Mesendoderm (in vitro differentiated cells): Measurements from ENCODE around the gene ADAMTS17.

ENCODE experiments used
- DNase-seq: peaks from one replicate; pipeline ENCODE4 v3.0.0; 2013
- H2AK5ac ChIP-seq: 2 replicates; pipeline ENCODE4 v1.6.1; 2013; ENCODE audit warnings: low read length, inconsistent platforms
- H2BK120ac ChIP-seq: 2 replicates; pipeline ENCODE4 v1.6.1; 2013; ENCODE audit warnings: low read depth, mild to moderate bottlenecking, low read length, moderate library complexity, mixed read lengths
- H2BK15ac ChIP-seq: replicated peaks from 2 replicates; pipeline ENCODE4 v1.6.1; 2013; ENCODE audit warnings: low read depth, mild to moderate bottlenecking, moderate library complexity
- H2BK5ac ChIP-seq: 2 replicates; pipeline ENCODE4 v1.6.1; 2013; ENCODE audit warnings: low read length, inconsistent platforms
- H3K18ac ChIP-seq: 2 replicates; pipeline ENCODE4 v1.6.1; 2013; ENCODE audit warnings: mild to moderate bottlenecking, low read length, mixed read lengths
- H3K23ac ChIP-seq: one replicate; pipeline ENCODE4 v1.6.1; 2013; ENCODE audit warnings: low read length
- H3K27ac ChIP-seq: 2 replicates; pipeline ENCODE4 v1.5.1; 2013; ENCODE audit warnings: low read depth, mild to moderate bottlenecking, inconsistent platforms, low read length, moderate library complexity
- H3K27me3 ChIP-seq: 2 replicates; pipeline ENCODE4 v1.6.1; 2013; ENCODE audit warnings: low read length, control low read depth, mild to moderate bottlenecking, inconsistent platforms; ENCODE audit not compliant: insufficient read depth, poor library complexity
- H3K36me3 ChIP-seq: 2 replicates; pipeline ENCODE4 v1.6.1; 2013; ENCODE audit warnings: low read length, inconsistent platforms; ENCODE audit not compliant: control insufficient read depth, insufficient read depth
- H3K4ac ChIP-seq: one replicate; pipeline ENCODE4 v1.6.1; 2013; ENCODE audit warnings: low read depth, mild to moderate bottlenecking, low read length, moderate library complexity
- H3K4me1 ChIP-seq: 2 replicates; pipeline ENCODE4 v1.6.1; 2013; ENCODE audit warnings: low read depth, low read length, inconsistent platforms; ENCODE audit not compliant: control insufficient read depth
- H3K4me2 ChIP-seq: 2 replicates; pipeline ENCODE4 v1.6.1; 2013; ENCODE audit warnings: low read length
- H3K4me3 ChIP-seq: 2 replicates; pipeline ENCODE4 v1.5.1; 2013; ENCODE audit warnings: mild to moderate bottlenecking, low read length
- H3K56ac ChIP-seq: one replicate; pipeline ENCODE4 v1.6.1; 2013; ENCODE audit warnings: low read length
- H3K79me1 ChIP-seq: 2 replicates; pipeline ENCODE4 v1.6.1; 2013; ENCODE audit warnings: low read length, inconsistent platforms
- H3K79me2 ChIP-seq: 2 replicates; pipeline ENCODE4 v1.6.1; 2013; ENCODE audit warnings: mild to moderate bottlenecking, low read length; ENCODE audit not compliant: control insufficient read depth, insufficient read depth
- H3K9ac ChIP-seq: 2 replicates; pipeline ENCODE4 v1.6.1; 2013; ENCODE audit warnings: low read length, inconsistent platforms
- H4K5ac ChIP-seq: one replicate; pipeline ENCODE4 v1.6.1; 2013; ENCODE audit warnings: low read length
- H4K8ac ChIP-seq: one replicate; pipeline ENCODE4 v1.6.1; 2013; ENCODE audit warnings: low read depth, mild to moderate bottlenecking, control low read depth, low read length, moderate library complexity
- WGBS: extraction: QIAGEN DNeasy Blood & Tissue Kit; methylation state at CpG from one replicate; pipeline ENCODE4 v1.1.7; 2013; ENCODE audit warnings: low lambda C conversion rate, missing lambda C conversion rate; ENCODE audit not compliant: insufficient coverage; ENCODE audit errors: extremely low coverage; 5-methylcytosine and 5-hydroxymethylcytosine counted together

The ADAMTS17 gene

GRCh38 chr15:100252779-100253417 is 88.9 kb downstream of the ADAMTS17 start:
- no peak overlapping the region for H3K9ac ChIP-seq

GRCh38 chr15:100252359-100252758 is 89.4 kb downstream of the ADAMTS17 start:
- no peak overlapping the region for H2BK5ac ChIP-seq
- DNase-seq, result no peak
- no peaks in the 10 kb centered on the region for H3K79me1 ChIP-seq
- H3K23ac ChIP-seq, result no peak overlapping the region
- no peak overlapping the region for H2BK15ac ChIP-seq
- no peaks in the 10 kb centered on the region for H3K36me3 ChIP-seq
- H3K9ac ChIP-seq, result no peak overlapping the region
- no peaks in the 10 kb centered on the region for H3K27me3 ChIP-seq
- H3K18ac ChIP-seq, result no peak overlapping the region
- no peaks in the 10 kb centered on the region for H3K4me1 ChIP-seq
- no peak overlapping the region for H4K5ac ChIP-seq
- H3K4me2 ChIP-seq, result no peak overlapping the region
- H2BK120ac ChIP-seq, result no peak overlapping the region
- no peak overlapping the region for H3K56ac ChIP-seq
- H3K79me2 ChIP-seq, result no peaks in the 10 kb centered on the region
- no CpG with 5 or more reads among the region's 9 CpGs for WGBS
- H3K27ac ChIP-seq, result no peak overlapping the region
- no peak overlapping the region for H3K4me3 ChIP-seq
- no peak overlapping the region for H3K4ac ChIP-seq
- H2AK5ac ChIP-seq, result no peak overlapping the region
- H4K8ac ChIP-seq, result no peak overlapping the region

More at GRCh38 chr15:100252779-100253417, 88.9 kb downstream of the ADAMTS17 start:
- Histone ChIP-seq H3K4ac (no peak overlapping the region), H2BK120ac (no peak overlapping the region), H3K23ac (no peak overlapping the region), H2BK15ac (no peak overlapping the region), H3K27me3 (no peaks in the 10 kb centered on the region), H3K36me3 (no peaks in the 10 kb centered on the region), H3K79me2 (no peaks in the 10 kb centered on the region), H3K56ac (no peak overlapping the region), H3K4me1 (no peaks in the 10 kb centered on the region), H4K8ac (no peak overlapping the region), H2BK5ac (no peak overlapping the region), H4K5ac (no peak overlapping the region), H3K4me2 (no peak overlapping the region), H3K79me1 (no peaks in the 10 kb centered on the region), H2AK5ac (no peak overlapping the region), H3K27ac (no peak overlapping the region), H3K4me3 (no peak overlapping the region), H3K18ac (no peak overlapping the region)
- DNase-seq, result no peak
- WGBS, result 100% methylated on average over 2 of the region's 9 CpGs

- Histone ChIP-seq H3K9ac (no peak overlapping the region), H2BK5ac (no peak overlapping the region), H4K8ac (no peak overlapping the region), H3K27ac (no peak overlapping the region), H3K36me3 (no peaks in the 10 kb centered on the region), H3K4me3 (no peak overlapping the region), H3K79me1 (no peaks in the 10 kb centered on the region), H3K23ac (no peak overlapping the region), H2BK15ac (no peak overlapping the region), H3K4ac (no peak overlapping the region), H4K5ac (no peak overlapping the region), H3K27me3 (no peaks in the 10 kb centered on the region), H3K79me2 (no peaks in the 10 kb centered on the region), H3K56ac (no peak overlapping the region), H2AK5ac (no peak overlapping the region), H3K4me2 (no peak overlapping the region), H3K18ac (no peak overlapping the region), H2BK120ac (no peak overlapping the region), H3K4me1 (no peaks in the 10 kb centered on the region)
- no peak for DNase-seq
- no CpG with 5 or more reads among the region's 10 CpGs for WGBS
Observed at GRCh38 chr15:100250176-100250800, 91.5 kb downstream of the ADAMTS17 start.

GRCh38 chr15:100249096-100249815 is 92.5 kb downstream of the ADAMTS17 start:
- Histone ChIP-seq H4K5ac (no peak overlapping the region), H3K4me3 (no peak overlapping the region), H2AK5ac (no peak overlapping the region), H3K79me1 (no peaks in the 10 kb centered on the region), H2BK15ac (no peak overlapping the region), H3K18ac (no peak overlapping the region), H4K8ac (no peak overlapping the region), H3K27ac (no peak overlapping the region), H3K9ac (no peak overlapping the region), H3K27me3 (no peaks in the 10 kb centered on the region), H3K23ac (no peak overlapping the region), H3K4me2 (no peak overlapping the region), H3K4me1 (no peaks in the 10 kb centered on the region), H3K36me3 (no peaks in the 10 kb centered on the region), H2BK120ac (no peak overlapping the region), H3K4ac (no peak overlapping the region), H3K79me2 (no peaks in the 10 kb centered on the region), H3K56ac (no peak overlapping the region), H2BK5ac (no peak overlapping the region)
- WGBS, result no CpG with 5 or more reads among the region's 9 CpGs
- DNase-seq, result no peak

GRCh38 chr15:100248236-100248635 is 93.5 kb downstream of the ADAMTS17 start:
- Histone ChIP-seq H3K79me1 (no peaks in the 10 kb centered on the region), H4K5ac (no peak overlapping the region), H3K4ac (no peak overlapping the region), H3K4me3 (no peak overlapping the region), H2BK15ac (no peak overlapping the region), H2BK120ac (no peak overlapping the region), H3K18ac (no peak overlapping the region), H3K56ac (no peak overlapping the region), H4K8ac (no peak overlapping the region), H3K9ac (no peak overlapping the region), H3K27ac (no peak overlapping the region), H3K4me2 (no peak overlapping the region), H2AK5ac (no peak overlapping the region), H3K4me1 (no peaks in the 10 kb centered on the region), H3K79me2 (no peaks in the 10 kb centered on the region), H2BK5ac (no peak overlapping the region), H3K36me3 (no peaks in the 10 kb centered on the region), H3K27me3 (no peaks in the 10 kb centered on the region), H3K23ac (no peak overlapping the region)
- no peak for DNase-seq
- WGBS, result no CpG with 5 or more reads among the region's 5 CpGs
